HCT116 (cell line): ENCODE measurements around the gene G0S2. TPM values are rescaled to one million over a fixed set of nuclear protein-coding genes. Genes with fewer than 3 reads are reported as not detected.

ENCODE experiments used
- ATAC-seq: fragments of 200-7000 bp; cut with Tn5 transposase; 2 replicates; pipeline ENCODE4 v1.9.1; 2020; ENCODE audit warnings: mild to moderate bottlenecking, moderate library complexity
- BruUV-seq: library from RNA; stranded (reverse); fragments of 400-500 nt; replicated peaks from 2 replicates; lab custom pipeline; 2021; lab: Mats Ljungman, UMichigan
- CTCF ChIA-PET: fragments of 300-600 bp; sonication (Branson Sonifier 250); formaldehyde crosslinking; loops from one replicate; lab custom pipeline; 2021; ENCODE audit warnings: antibody characterized with exemption; lab: Charles Lee
- POLR2A ChIA-PET: fragments of 300-600, 350-600 bp; sonication (Branson Sonifier 250); formaldehyde crosslinking; loops from one replicate; lab custom pipeline; 2021; ENCODE audit warnings: antibody characterized with exemption; lab: Charles Lee
- RAD21 ChIA-PET, 2 experiments: fragments of 300-600 bp; sonication (Branson Sonifier 250); formaldehyde crosslinking; loops; one replicate each; lab custom pipeline; 2023; ENCODE audit warnings: low total read pairs in 2 of 2; ENCODE audit not compliant: uncharacterized antibody in 2 of 2, unreplicated experiment in 2 of 2, low non-redundant PET in 1 of 2; lab: Charles Lee
- DNase-seq: peaks from one replicate; pipeline ENCODE4 v3.0.0-alpha.2; 2010; ENCODE audit warnings: low read depth, low spot score
- H2AFZ ChIP-seq: fragments of 200-600 bp; shearing (Covaris generic), sonication (generic); 2 replicates; pipeline ENCODE4 v1.6.1; 2017; ENCODE audit warnings: low read depth, mixed run types, mixed read lengths, antibody characterized with exemption, low read length; ENCODE audit not compliant: poor library complexity, severe bottlenecking
- H3K27ac ChIP-seq: 2 replicates; pipeline ENCODE4 v1.5.1; 2012; ENCODE audit warnings: low read depth, low read length
- H3K27me3 ChIP-seq: fragments of 200-600 bp; sonication (generic); 2 replicates; pipeline ENCODE4 v1.6.1; 2016; ENCODE audit warnings: mixed run types, low read length, mixed read lengths; ENCODE audit not compliant: insufficient read depth
- H3K36me3 ChIP-seq, 2 experiments: fragments of 200-500 bp in 1 of 2; fragments of 200-600 bp in 1 of 2; sonication (Bioruptor generic) in 1 of 2; sonication (generic) in 1 of 2; 2 replicates each; pipeline versions ENCODE4 v1.5.1 to v1.6.1; 2014 to 2016; ENCODE audit warnings: low read length in 2 of 2, inconsistent platforms in 1 of 2, mixed read lengths in 1 of 2, mixed run types in 1 of 2; ENCODE audit not compliant: insufficient read depth in 2 of 2, control insufficient read depth in 1 of 2
- H3K4me1 ChIP-seq, 2 experiments: fragments of 200-600 bp in 1 of 2; sonication (generic) in 1 of 2; 2 replicates each; pipeline versions ENCODE4 v1.5.1 to v1.6.1; 2012 to 2017; ENCODE audit warnings: low read length in 2 of 2, inconsistent platforms in 1 of 2, mild to moderate bottlenecking in 1 of 2, mixed read lengths in 1 of 2, mixed run types in 1 of 2, moderate library complexity in 1 of 2; ENCODE audit not compliant: insufficient read depth in 2 of 2, control insufficient read depth in 1 of 2
- H3K4me2 ChIP-seq: fragments of 200-600 bp; sonication (generic); 2 replicates; pipeline ENCODE4 v1.6.1; 2017; ENCODE audit warnings: mixed run types, low read length, mixed read lengths
- H3K4me3 ChIP-seq, 2 experiments: fragments of 200-600 bp in 1 of 2; sonication (generic) in 1 of 2; replicated peaks in 1 of 2; 2 replicates each; pipeline ENCODE4 v1.5.1; 2011 to 2016; ENCODE audit warnings: low read length in 2 of 2, control low read depth in 1 of 2, low read depth in 1 of 2, mild to moderate bottlenecking in 1 of 2, mixed read lengths in 1 of 2, mixed run types in 1 of 2
- H3K79me2 ChIP-seq: fragments of 200-600 bp; sonication (generic); 2 replicates; pipeline ENCODE4 v1.6.1; 2017; ENCODE audit warnings: mild to moderate bottlenecking, mixed run types, low read length, moderate library complexity, mixed read lengths; ENCODE audit not compliant: insufficient read depth
- H3K9ac ChIP-seq: fragments of 200-600 bp; sonication (generic); 2 replicates; pipeline ENCODE4 v1.6.1; 2016; ENCODE audit warnings: low read length, mixed read lengths
- H3K9me2 ChIP-seq: fragments of 200-600 bp; sonication (generic), shearing (Covaris generic); 2 replicates; pipeline ENCODE4 v1.6.1; 2017; ENCODE audit warnings: mixed run types, mild to moderate bottlenecking, moderate library complexity; ENCODE audit not compliant: insufficient read depth
- H3K9me3 ChIP-seq, 2 experiments: fragments of 200-500 bp in 1 of 2; fragments of 200-600 bp in 1 of 2; sonication (Bioruptor generic) in 1 of 2; sonication (generic) in 1 of 2; 2 replicates each; pipeline ENCODE4 v1.6.1; 2014 to 2017; ENCODE audit warnings: low read length in 2 of 2, mixed read lengths in 2 of 2, inconsistent platforms in 1 of 2, low read depth in 1 of 2, mild to moderate bottlenecking in 1 of 2, mixed run types in 1 of 2, moderate library complexity in 1 of 2; ENCODE audit not compliant: control insufficient read depth in 1 of 2, insufficient read depth in 1 of 2
- H4K20me1 ChIP-seq: fragments of 200-600 bp; sonication (generic), shearing (Covaris generic); 2 replicates; pipeline ENCODE4 v1.6.1; 2017; ENCODE audit warnings: mixed run types, mild to moderate bottlenecking, moderate library complexity; ENCODE audit not compliant: insufficient read depth
- CEBPB ChIP-seq: IDR thresholded peaks from 2 replicates; pipeline ENCODE4 v1.6.1; 2012; ENCODE audit warnings: low read depth
- ELF1 ChIP-seq: IDR thresholded peaks from 2 replicates; pipeline ENCODE4 v1.6.1; 2012; ENCODE audit warnings: low read depth, borderline replicate concordance
- JUND ChIP-seq: IDR thresholded peaks from 2 replicates; pipeline ENCODE4 v1.6.1; 2012
- POLR2A ChIP-seq: IDR thresholded peaks from 2 replicates; pipeline ENCODE4 v1.7.0; 2011; ENCODE audit warnings: borderline replicate concordance; ENCODE audit not compliant: insufficient read depth, insufficient read length; ENCODE audit errors: extremely low read depth
- POLR2AphosphoS5 ChIP-seq: IDR thresholded peaks from 2 replicates; pipeline ENCODE4 v1.6.1; 2011; ENCODE audit warnings: mild to moderate bottlenecking, low read depth, low read length, moderate library complexity
- RAD21 ChIP-seq: IDR thresholded peaks from 2 replicates; pipeline ENCODE4 v1.6.1; 2012; ENCODE audit warnings: low read depth, mild to moderate bottlenecking
- SRF ChIP-seq: IDR thresholded peaks from 2 replicates; pipeline ENCODE4 v1.6.1; 2012; ENCODE audit warnings: low read depth
- TCF7L2 ChIP-seq: IDR thresholded peaks from 2 replicates; pipeline ENCODE4 v1.7.0; 2011; ENCODE audit warnings: borderline replicate concordance, inconsistent platforms; ENCODE audit not compliant: insufficient read depth, insufficient read length; ENCODE audit errors: extremely low read depth
- intact Hi-C: fragments of 100-400 bp; cut with micrococcal nuclease; formaldehyde crosslinking; loops from 2 replicates; pipeline ENCODE4 v1.10.0; 2022
- total RNA-seq: library from RNA; stranded (reverse); gene quantifications from one replicate; pipeline ENCODE4 v1.2.1, GENCODE V29; 2021; ENCODE audit not compliant: unreplicated experiment
- TF ChIP-seq, protein P1 (sequence below): IDR thresholded peaks from 2 replicates; pipeline ENCODE4 v1.6.1; 2012; ENCODE audit warnings: low read depth

The G0S2 gene
- total RNA-seq, 1 experiment from 2014 or later = not detected

DNA sequence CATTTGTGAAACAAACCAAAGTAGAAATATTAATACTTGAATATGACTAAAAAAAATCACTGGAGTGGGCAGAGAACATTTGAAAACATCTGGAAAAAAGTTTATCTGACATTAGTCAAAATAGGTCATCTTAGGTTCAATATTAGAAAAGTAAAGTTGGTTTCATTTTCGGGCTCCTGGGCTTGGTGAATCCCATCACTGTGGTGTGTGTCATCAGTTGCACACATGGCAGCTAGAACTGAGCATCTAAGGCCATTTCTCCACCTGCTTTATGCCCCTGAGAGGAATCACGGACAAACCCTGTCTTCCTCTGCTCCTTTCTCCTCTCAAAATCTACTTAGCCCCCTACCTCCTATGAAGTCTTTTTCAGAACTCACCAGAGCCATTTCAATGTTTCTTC, 34.9 kb downstream of the G0S2 start:
- Histone ChIP-seq H4K20me1 (no peaks in the 10 kb centered on the region), H3K9me2 (no peaks in the 10 kb centered on the region), H3K9me3 (no peaks in the 10 kb centered on the region), H3K27ac (no peak overlapping the region), H3K79me2 (no peaks in the 10 kb centered on the region), H3K4me1 (no peaks in the 10 kb centered on the region), H3K9ac (no peak overlapping the region), H3K36me3 (no peaks in the 10 kb centered on the region), H3K4me3 (no peak overlapping the region), H2AFZ (no peak overlapping the region), H3K27me3 (peaks cover 12% of the 10 kb centered on the region; the same call in 1 of the 2 replicates), H3K4me2 (no peak overlapping the region)
- POLR2A ChIA-PET = no interaction called here
- ATAC-seq (no peak), DNase-seq (no peak)
- CTCF ChIA-PET = no interaction called here
- TF ChIP-seq RAD21 = no peak
- TF ChIP-seq, protein P1, sequence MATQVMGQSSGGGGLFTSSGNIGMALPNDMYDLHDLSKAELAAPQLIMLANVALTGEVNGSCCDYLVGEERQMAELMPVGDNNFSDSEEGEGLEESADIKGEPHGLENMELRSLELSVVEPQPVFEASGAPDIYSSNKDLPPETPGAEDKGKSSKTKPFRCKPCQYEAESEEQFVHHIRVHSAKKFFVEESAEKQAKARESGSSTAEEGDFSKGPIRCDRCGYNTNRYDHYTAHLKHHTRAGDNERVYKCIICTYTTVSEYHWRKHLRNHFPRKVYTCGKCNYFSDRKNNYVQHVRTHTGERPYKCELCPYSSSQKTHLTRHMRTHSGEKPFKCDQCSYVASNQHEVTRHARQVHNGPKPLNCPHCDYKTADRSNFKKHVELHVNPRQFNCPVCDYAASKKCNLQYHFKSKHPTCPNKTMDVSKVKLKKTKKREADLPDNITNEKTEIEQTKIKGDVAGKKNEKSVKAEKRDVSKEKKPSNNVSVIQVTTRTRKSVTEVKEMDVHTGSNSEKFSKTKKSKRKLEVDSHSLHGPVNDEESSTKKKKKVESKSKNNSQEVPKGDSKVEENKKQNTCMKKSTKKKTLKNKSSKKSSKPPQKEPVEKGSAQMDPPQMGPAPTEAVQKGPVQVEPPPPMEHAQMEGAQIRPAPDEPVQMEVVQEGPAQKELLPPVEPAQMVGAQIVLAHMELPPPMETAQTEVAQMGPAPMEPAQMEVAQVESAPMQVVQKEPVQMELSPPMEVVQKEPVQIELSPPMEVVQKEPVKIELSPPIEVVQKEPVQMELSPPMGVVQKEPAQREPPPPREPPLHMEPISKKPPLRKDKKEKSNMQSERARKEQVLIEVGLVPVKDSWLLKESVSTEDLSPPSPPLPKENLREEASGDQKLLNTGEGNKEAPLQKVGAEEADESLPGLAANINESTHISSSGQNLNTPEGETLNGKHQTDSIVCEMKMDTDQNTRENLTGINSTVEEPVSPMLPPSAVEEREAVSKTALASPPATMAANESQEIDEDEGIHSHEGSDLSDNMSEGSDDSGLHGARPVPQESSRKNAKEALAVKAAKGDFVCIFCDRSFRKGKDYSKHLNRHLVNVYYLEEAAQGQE = no peak
- TF ChIP-seq POLR2A = no peak
- no peak for TF ChIP-seq POLR2AphosphoS5
- TF ChIP-seq CEBPB = no peak
- no peak for TF ChIP-seq ELF1
- TF ChIP-seq SRF = no peak
- TF ChIP-seq TCF7L2 = no peak
- no peak for TF ChIP-seq JUND
- intact Hi-C loops = no loop called here
- no TSS peak for BruUV-seq
- RAD21 ChIA-PET = no interaction called here
